Stimulated activated CD4-positive, alpha-beta T cell treated with anti-CD3 and anti-CD28 coated beads, Interleukin-2, amount 100 ng/mL, for 48 hours (primary cell): ENCODE data around the gene LAMP1.
"Not testable (repeated sequence)": the region's sequence is repeated elsewhere in the genome, so short reads cannot be mapped to it uniquely, and the experiment has no call there.

ENCODE experiments used
- DNase-seq, 2 donors: peaks; one replicate each; pipeline ENCODE4 v3.0.0-alpha.2; 2020

Gene LAMP1

GRCh38 chr13:113358653-113359190 lies 61.7 kb downstream of the LAMP1 start:
- DNase-seq = no peak

GRCh38 chr13:113359571-113359970 lies 62.5 kb downstream of the LAMP1 start:
- no peak for DNase-seq

GRCh38 chr13:113360446-113360845 lies 63.4 kb downstream of the LAMP1 start:
- no peak for DNase-seq

GRCh38 chr13:113361406-113361805 lies 64.4 kb downstream of the LAMP1 start:
- no peak for DNase-seq

- DNase-seq = no peak
These were observed 67.4 kb downstream of the LAMP1 start for GRCh38 chr13:113364311-113364889.

GRCh38 chr13:113364901-113365582 lies 68.0 kb downstream of the LAMP1 start:
- no peak for DNase-seq

GRCh38 chr13:113365583-113365970 lies 68.5 kb downstream of the LAMP1 start:
- DNase-seq = no peak

- no peak for DNase-seq
These were observed 69.0 kb downstream of the LAMP1 start for GRCh38 chr13:113365971-113366588.

GRCh38 chr13:113367020-113367560 lies 70.1 kb downstream of the LAMP1 start:
- no peak for DNase-seq

GRCh38 chr13:113367771-113368170 lies 70.7 kb downstream of the LAMP1 start:
- DNase-seq = no peak

- DNase-seq = not testable (repeated sequence)
These were observed 71.3 kb downstream of the LAMP1 start for GRCh38 chr13:113368353-113368752.

- no peak for DNase-seq
These were observed 72.2 kb downstream of the LAMP1 start for GRCh38 chr13:113369189-113369588.

GRCh38 chr13:113369881-113370280 lies 72.8 kb downstream of the LAMP1 start:
- DNase-seq = no peak

GRCh38 chr13:113371061-113371460 lies 74.0 kb downstream of the LAMP1 start:
- DNase-seq = no peak

- DNase-seq = not testable (repeated sequence)
These were observed 74.7 kb downstream of the LAMP1 start for GRCh38 chr13:113371701-113372100.
